PC-9 (cell line): ENCODE measurements around the gene SLC39A1. TPM values are rescaled to one million over a fixed set of nuclear protein-coding genes. Genes with fewer than 3 reads are reported as not detected.

ENCODE experiments used
- BruUV-seq: library from RNA; stranded (reverse); fragments of 400-500 nt; replicated peaks from 2 replicates; lab custom pipeline; 2021; lab: Mats Ljungman, UMichigan
- CTCF ChIA-PET: fragments of 300-600 bp; sonication (Branson Sonifier 250); formaldehyde crosslinking; loops from one replicate; lab custom pipeline; 2022; ENCODE audit warnings: antibody characterized with exemption; lab: Charles Lee
- POLR2A ChIA-PET: fragments of 300-600 bp; sonication (Branson Sonifier 250); formaldehyde crosslinking; loops from one replicate; lab custom pipeline; 2022; ENCODE audit warnings: antibody characterized with exemption; ENCODE audit not compliant: unreplicated experiment; lab: Charles Lee
- DNase-seq, 2 experiments: peaks; one replicate each; pipeline versions ENCODE4 v3.0.0 to v3.0.0-alpha.2; 2015 to 2022; ENCODE audit warnings: mixed read lengths in 1 of 2
- H2AFZ ChIP-seq: fragments of 200-600 bp; sonication (generic); 2 replicates; pipeline ENCODE4 v1.8.1; 2017; ENCODE audit warnings: antibody characterized with exemption
- H3F3A ChIP-seq: fragments of 200-600 bp; sonication (generic); 2 replicates; pipeline ENCODE4 v1.8.1; 2017; ENCODE audit warnings: antibody characterized with exemption, mild to moderate bottlenecking, low read depth; ENCODE audit not compliant: insufficient read depth
- H3K27ac ChIP-seq: fragments of 200-600 bp; sonication (generic); 2 replicates; pipeline ENCODE4 v1.6.1; 2016; ENCODE audit warnings: mixed run types
- H3K27me3 ChIP-seq: fragments of 200-600 bp; sonication (generic); 2 replicates; pipeline ENCODE4 v1.6.1; 2016; ENCODE audit warnings: low read depth, mixed run types; ENCODE audit not compliant: insufficient read depth
- H3K36me3 ChIP-seq: fragments of 200-600 bp; sonication (generic); 2 replicates; pipeline ENCODE4 v1.6.1; 2016; ENCODE audit warnings: low read depth, mixed run types
- H3K4me1 ChIP-seq: fragments of 200-600 bp; sonication (generic); replicated peaks from 2 replicates; pipeline ENCODE4 v1.6.1; 2016; ENCODE audit warnings: mixed run types; ENCODE audit not compliant: insufficient read depth
- H3K4me2 ChIP-seq: fragments of 200-600 bp; sonication (generic); 2 replicates; pipeline ENCODE4 v1.6.1; 2017; ENCODE audit warnings: mixed run types
- H3K4me3 ChIP-seq: fragments of 200-600 bp; sonication (generic); 2 replicates; pipeline ENCODE4 v1.6.1; 2016; ENCODE audit warnings: mixed run types
- H3K79me2 ChIP-seq: fragments of 200-600 bp; sonication (generic); 2 replicates; pipeline ENCODE4 v1.6.1; 2017; ENCODE audit warnings: low read depth, mixed run types
- H3K9me2 ChIP-seq: fragments of 200-600 bp; sonication (generic); 2 replicates; pipeline ENCODE4 v1.8.1; 2017; ENCODE audit warnings: mild to moderate bottlenecking; ENCODE audit not compliant: insufficient read depth
- H3K9me3 ChIP-seq: fragments of 200-600 bp; sonication (generic); 2 replicates; pipeline ENCODE4 v1.8.1; 2016; ENCODE audit warnings: low read depth; ENCODE audit not compliant: insufficient read depth
- H4K20me1 ChIP-seq: fragments of 200-600 bp; sonication (generic); 2 replicates; pipeline ENCODE4 v1.8.1; 2017; ENCODE audit not compliant: insufficient read depth
- EZH2 ChIP-seq: fragments of 200-600 bp; sonication (generic); IDR thresholded peaks from 2 replicates; pipeline ENCODE4 v1.8.0; 2017; ENCODE audit warnings: antibody characterized with exemption, low read depth
- intact Hi-C: fragments of 100-400 bp; cut with micrococcal nuclease; formaldehyde crosslinking; loops from one replicate; pipeline ENCODE4 v1.10.0; 2022; ENCODE audit not compliant: unreplicated experiment
- total RNA-seq: library from RNA; stranded (reverse); gene quantifications from 2 replicates; pipeline ENCODE4 v1.2.3, GENCODE V29; 2021
- TF ChIP-seq, protein P1 (sequence below): fragments of 200-600 bp; sonication (generic); conservative IDR thresholded peaks from 2 replicates; pipeline ENCODE4 v1.6.1; 2017; ENCODE audit warnings: mixed run types, antibody characterized with exemption, mild to moderate bottlenecking, moderate library complexity

The SLC39A1 gene
- total RNA-seq, 1 experiment from 2014 or later: 141 TPM

DNA sequence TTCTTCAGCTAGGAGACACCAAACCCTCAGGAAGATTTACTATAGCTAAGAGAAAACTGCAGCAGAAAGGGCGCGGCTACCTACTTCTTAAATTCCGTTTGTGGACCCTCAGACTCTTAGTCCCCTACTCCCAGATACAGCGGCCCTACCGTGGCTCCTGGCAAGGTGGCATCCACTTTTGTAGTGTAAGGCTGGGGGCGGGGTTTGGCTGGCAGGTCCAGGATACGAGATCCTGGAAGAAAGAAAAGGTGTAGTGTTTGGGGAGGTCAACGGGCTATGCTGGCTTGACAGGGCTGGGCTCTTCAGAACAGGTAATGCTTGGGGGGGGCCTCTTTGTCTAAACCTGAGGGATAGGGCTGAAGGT is 4.6 kb upstream of the SLC39A1 start:
- Histone ChIP-seq H3K4me2 (peak overlapping the region; percentile 98), H3F3A (peaks cover 55% of the 10 kb centered on the region), H3K36me3 (no peaks in the 10 kb centered on the region), H2AFZ (peak overlapping the region; percentile 89), H3K4me3 (peak overlapping the region; percentile 90), H3K27ac (peak overlapping the region; percentile 80), H3K9me2 (no peaks in the 10 kb centered on the region), H3K79me2 (peaks cover 19% of the 10 kb centered on the region), H3K4me1 (peaks cover 35% of the 10 kb centered on the region), H4K20me1 (no peaks in the 10 kb centered on the region), H3K27me3 (no peaks in the 10 kb centered on the region), H3K9me3 (no peaks in the 10 kb centered on the region)
- CTCF ChIA-PET: interaction anchor here (1.4 kb wide), 1 partner anchor 9 kb away, joined by 6 read pairs; the partner anchor contains the start of gene JTB
- intact Hi-C loops: loop anchor here (1.0 to 10.0 kb wide), 3 partner anchors 18 to 433 kb away; partner anchors contain the start of genes RAB13, S100A2 and S100A6
- no peak for TF ChIP-seq EZH2
- TF ChIP-seq, protein P1, sequence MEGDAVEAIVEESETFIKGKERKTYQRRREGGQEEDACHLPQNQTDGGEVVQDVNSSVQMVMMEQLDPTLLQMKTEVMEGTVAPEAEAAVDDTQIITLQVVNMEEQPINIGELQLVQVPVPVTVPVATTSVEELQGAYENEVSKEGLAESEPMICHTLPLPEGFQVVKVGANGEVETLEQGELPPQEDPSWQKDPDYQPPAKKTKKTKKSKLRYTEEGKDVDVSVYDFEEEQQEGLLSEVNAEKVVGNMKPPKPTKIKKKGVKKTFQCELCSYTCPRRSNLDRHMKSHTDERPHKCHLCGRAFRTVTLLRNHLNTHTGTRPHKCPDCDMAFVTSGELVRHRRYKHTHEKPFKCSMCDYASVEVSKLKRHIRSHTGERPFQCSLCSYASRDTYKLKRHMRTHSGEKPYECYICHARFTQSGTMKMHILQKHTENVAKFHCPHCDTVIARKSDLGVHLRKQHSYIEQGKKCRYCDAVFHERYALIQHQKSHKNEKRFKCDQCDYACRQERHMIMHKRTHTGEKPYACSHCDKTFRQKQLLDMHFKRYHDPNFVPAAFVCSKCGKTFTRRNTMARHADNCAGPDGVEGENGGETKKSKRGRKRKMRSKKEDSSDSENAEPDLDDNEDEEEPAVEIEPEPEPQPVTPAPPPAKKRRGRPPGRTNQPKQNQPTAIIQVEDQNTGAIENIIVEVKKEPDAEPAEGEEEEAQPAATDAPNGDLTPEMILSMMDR: no peak
- no TSS peak for BruUV-seq
- POLR2A ChIA-PET: interaction anchor here (0.6 to 1.7 kb wide), 4 partner anchors 10 to 297 kb away, joined by 3 to 13 read pairs (median 4); partner anchors contain the start of gene JTB
- peak; percentile 56 to 57 for DNase-seq

DNA sequence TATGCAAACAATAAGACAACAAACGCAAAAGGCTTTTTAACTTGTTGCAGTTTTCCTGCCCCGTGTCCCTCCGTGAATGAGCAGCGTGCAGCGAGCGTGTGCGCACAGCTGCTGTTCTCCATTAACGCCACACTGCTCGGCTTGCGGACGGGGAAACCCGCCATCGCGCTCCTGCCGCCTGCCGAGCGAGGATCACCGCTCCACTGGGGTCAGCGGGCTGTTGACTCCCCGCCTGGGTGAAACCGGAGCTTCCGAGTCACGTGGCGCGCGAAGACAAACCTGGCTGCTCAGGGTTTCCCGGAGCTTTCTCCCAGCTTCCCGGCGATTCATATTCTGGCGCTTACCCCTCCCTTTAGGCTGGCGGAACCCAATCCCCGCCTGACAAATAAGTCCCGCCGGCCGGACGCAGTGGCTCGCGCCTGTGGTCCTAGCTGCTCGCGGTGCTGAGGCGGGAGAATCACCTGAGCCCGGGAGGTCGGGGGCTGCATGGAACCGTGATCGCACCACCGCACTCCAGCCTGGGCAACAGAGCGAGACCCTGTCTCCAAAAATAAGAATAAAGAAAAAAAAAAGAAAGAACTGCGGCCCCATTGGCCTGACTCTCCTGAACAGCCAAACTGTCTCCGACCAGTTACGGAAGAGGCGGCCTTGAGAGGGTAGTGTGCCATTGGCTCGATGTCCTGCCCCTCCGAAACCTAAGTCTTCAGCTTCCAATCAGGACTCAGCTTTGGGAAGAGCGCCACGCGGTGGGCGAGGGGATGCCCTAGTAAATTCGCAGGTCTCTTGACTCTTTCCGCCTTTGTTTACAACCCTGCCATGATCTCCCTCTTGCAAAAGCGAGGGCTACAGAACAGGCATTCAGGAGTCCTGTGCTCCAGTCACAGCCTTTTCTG is 4.0 kb upstream of the SLC39A1 start, which contains the start of gene CREB3L4:
Gene CREB3L4, plus strand, starts transcription at position 796 of the 893 bp plus-strand sequence. CDS start 624 bp downstream, outside the sequence.
- intact Hi-C loops: loop anchor here (1.0 to 10.0 kb wide), 3 partner anchors 19 to 433 kb away; partner anchors contain the start of genes RAB13, S100A2 and S100A6
- no peaks in the 10 kb centered on the region for H3K27me3 ChIP-seq
- H3K4me1 ChIP-seq: peaks cover 37% of the 10 kb centered on the region
- CTCF ChIA-PET: interaction anchor here (0.6 to 1.4 kb wide), 3 partner anchors 10 to 430 kb away, joined by 3 to 6 read pairs (median 3); partner anchors contain the start of gene JTB
- no peaks in the 10 kb centered on the region for H3K36me3 ChIP-seq
- peak within 1 kb of the TSS; percentile 89 for H2AFZ ChIP-seq
- POLR2A ChIA-PET: interaction anchor here (0.5 to 1.7 kb wide), 11 partner anchors 10 to 1086 kb away, joined by 3 to 13 read pairs (median 3); partner anchors contain the start of genes GATAD2B, JTB and RAB13
- H3K9me3 ChIP-seq: no peaks in the 10 kb centered on the region
- H3K9me2 ChIP-seq: no peaks in the 10 kb centered on the region
- peak; percentile 92 to 93 for DNase-seq
- peak within 1 kb of the TSS; percentile 90 for H3K4me3 ChIP-seq
- peaks cover 59% of the 10 kb centered on the region for H3F3A ChIP-seq
- no peak for TF ChIP-seq EZH2
- TF ChIP-seq, protein P1: peak; percentile 58; the same call in 1 of the 2 replicates
- no peaks in the 10 kb centered on the region for H4K20me1 ChIP-seq
- H3K4me2 ChIP-seq: peak within 1 kb of the TSS; percentile 98
- peaks cover 26% of the 10 kb centered on the region for H3K79me2 ChIP-seq
- BruUV-seq: no TSS peak
- H3K27ac ChIP-seq: peak within 1 kb of the TSS; percentile 80

GRCh38 chr1:153963850-153964331 is 554 bp upstream of the SLC39A1 start:
- Histone ChIP-seq H3K27me3 (no peaks in the 10 kb centered on the region), H3K4me1 (peaks cover 48% of the 10 kb centered on the region), H2AFZ (peak overlapping the region; percentile 66), H3K36me3 (no peaks in the 10 kb centered on the region), H3K79me2 (peaks cover 48% of the 10 kb centered on the region), H3K27ac (peak overlapping the region; percentile 92), H3F3A (peaks cover 79% of the 10 kb centered on the region), H3K9me2 (no peaks in the 10 kb centered on the region), H3K4me3 (peak overlapping the region; percentile 91), H3K9me3 (no peaks in the 10 kb centered on the region), H4K20me1 (no peaks in the 10 kb centered on the region), H3K4me2 (peak overlapping the region; percentile 98)
- POLR2A ChIA-PET: interaction anchor here (0.5 to 0.8 kb wide), 3 partner anchors 8 to 86 kb away, joined by 5 to 10 read pairs (median 5); no protein-coding TSS in a partner anchor
- no peak for TF ChIP-seq EZH2
- TF ChIP-seq, protein P1: no peak
- CTCF ChIA-PET: interaction anchor here (0.5 to 0.6 kb wide), 2 partner anchors 283 to 475 kb away, joined by 3 read pairs; no protein-coding TSS in a partner anchor
- peak; percentile 90 to 92 for DNase-seq
- BruUV-seq: TSS peak; percentile 56
- intact Hi-C loops: loop anchor here (1.0 to 10.0 kb wide), 4 partner anchors 18 to 429 kb away; partner anchors contain the start of genes DENND4B, HAX1, S100A2 and S100A6
